SU-DHL-6 (cell line): ENCODE measurements around the gene MBD3L2B.
A peak's percentile ranks its signal among the peaks of the same experiment; 100 is the strongest.
"Not testable (repeated sequence)": the region's sequence is repeated elsewhere in the genome, so short reads cannot be mapped to it uniquely, and the experiment has no call there.

Source experiments
- H2AFZ ChIP-seq: fragments of 200-600 bp; sonication (generic); 2 replicates; pipeline ENCODE4 v1.6.1; 2014; ENCODE audit warnings: low read depth, mild to moderate bottlenecking, moderate library complexity, mixed read lengths, antibody characterized with exemption, low read length; ENCODE audit not compliant: severe bottlenecking
- H3F3A ChIP-seq: fragments of 200-600 bp; shearing (Covaris generic); 2 replicates; pipeline ENCODE4 v1.6.0; 2016; ENCODE audit warnings: antibody characterized with exemption, mild to moderate bottlenecking; ENCODE audit not compliant: insufficient read depth
- H3K27ac ChIP-seq: fragments of 200-600 bp; sonication (generic); 2 replicates; pipeline ENCODE4 v1.5.1; 2016; ENCODE audit warnings: low read depth, mild to moderate bottlenecking, low read length, moderate library complexity, mixed read lengths
- H3K27me3 ChIP-seq: fragments of 200-600 bp; sonication (generic), shearing (Covaris generic); 2 replicates; pipeline ENCODE4 v1.6.0; 2014; ENCODE audit warnings: mild to moderate bottlenecking, low read length
- H3K36me3 ChIP-seq: fragments of 200-600 bp; sonication (generic); 2 replicates; pipeline ENCODE4 v1.6.1; 2014; ENCODE audit warnings: mild to moderate bottlenecking, low read length, mixed read lengths
- H3K4me2 ChIP-seq: fragments of 300-600, 200-600 bp; shearing (Covaris generic), sonication (generic); 2 replicates; pipeline ENCODE4 v1.6.0; 2014; ENCODE audit warnings: low read length, low read depth, mild to moderate bottlenecking; ENCODE audit not compliant: poor library complexity, severe bottlenecking
- H3K4me3 ChIP-seq: fragments of 200-600 bp; sonication (generic); 2 replicates; pipeline ENCODE4 v1.5.1; 2014; ENCODE audit warnings: antibody characterized with exemption, low read length, mild to moderate bottlenecking, mixed read lengths; ENCODE audit not compliant: insufficient read depth, poor library complexity, severe bottlenecking
- H3K79me2 ChIP-seq: fragments of 200-600 bp; sonication (generic); 2 replicates; pipeline ENCODE4 v1.6.1; 2014; ENCODE audit warnings: mild to moderate bottlenecking, low read length, moderate library complexity; ENCODE audit not compliant: insufficient read depth
- H3K9ac ChIP-seq: fragments of 200-600 bp; sonication (generic); 2 replicates; pipeline ENCODE4 v1.7.0; 2014; ENCODE audit warnings: mild to moderate bottlenecking, low read length
- H3K9me2 ChIP-seq: fragments of 200-600 bp; sonication (generic); replicated peaks from 2 replicates; pipeline ENCODE4 v1.6.1; 2014; ENCODE audit warnings: low read length; ENCODE audit not compliant: insufficient read depth
- H3K9me3 ChIP-seq: fragments of 200-600 bp; sonication (generic); 2 replicates; pipeline ENCODE4 v1.6.1; 2014; ENCODE audit warnings: low read length, mixed read lengths; ENCODE audit not compliant: insufficient read depth
- H4K20me1 ChIP-seq: fragments of 200-600 bp; sonication (generic); 2 replicates; pipeline ENCODE4 v1.6.1; 2014; ENCODE audit warnings: low read depth, mild to moderate bottlenecking, antibody characterized with exemption, low read length, moderate library complexity, mixed read lengths
- EZH2phosphoT487 ChIP-seq: fragments of 200-600 bp; sonication (generic), shearing (Covaris generic); conservative IDR thresholded peaks from 2 replicates; pipeline ENCODE4 v1.6.1; 2018; ENCODE audit warnings: mild to moderate bottlenecking, antibody characterized with exemption, low read length, moderate library complexity, mixed read lengths
- TF ChIP-seq, protein P1 (sequence below): fragments of 200-600 bp; sonication (generic); IDR thresholded peaks from one replicate; pipeline ENCODE4 v1.5.1; 2017; ENCODE audit warnings: antibody characterized with exemption, mild to moderate bottlenecking, low read length, moderate library complexity; ENCODE audit not compliant: insufficient read depth, poor library complexity, severe bottlenecking

Gene MBD3L2B

GRCh38 chr19:7021331-7021730 is at the start of gene MBD3L2B:
Gene MBD3L2B (minus strand): TSS chr19:7021431. CDS start chr19:7021397, 34 bp downstream.
- not testable (repeated sequence) for H2AFZ ChIP-seq, H3K9me3 ChIP-seq, H3K36me3 ChIP-seq, H3K9me2 ChIP-seq, H3F3A ChIP-seq, H3K27ac ChIP-seq, H3K27me3 ChIP-seq, H3K4me2 ChIP-seq, H4K20me1 ChIP-seq, H3K79me2 ChIP-seq, H3K4me3 ChIP-seq, H3K9ac ChIP-seq

GRCh38 chr19:7069904-7070226 is 48.6 kb upstream of the MBD3L2B start:
- Histone ChIP-seq H3K4me3 (peak overlapping the region; percentile 84), H3K9me2 (no peaks in the 10 kb centered on the region), H3K79me2 (peaks cover 20% of the 10 kb centered on the region), H3K9me3 (no peaks in the 10 kb centered on the region), H3K9ac (peak overlapping the region; percentile 87), H3K27me3 (no peaks in the 10 kb centered on the region), H3K27ac (peak overlapping the region; percentile 84), H3K36me3 (peaks cover 16% of the 10 kb centered on the region), H3F3A (peaks cover 6% of the 10 kb centered on the region; the same call in 1 of the 2 replicates), H3K4me2 (peak overlapping the region; percentile 84), H2AFZ (peak overlapping the region; percentile 93), H4K20me1 (no peaks in the 10 kb centered on the region)
- no peak for TF ChIP-seq EZH2phosphoT487
- TF ChIP-seq, protein P1, sequence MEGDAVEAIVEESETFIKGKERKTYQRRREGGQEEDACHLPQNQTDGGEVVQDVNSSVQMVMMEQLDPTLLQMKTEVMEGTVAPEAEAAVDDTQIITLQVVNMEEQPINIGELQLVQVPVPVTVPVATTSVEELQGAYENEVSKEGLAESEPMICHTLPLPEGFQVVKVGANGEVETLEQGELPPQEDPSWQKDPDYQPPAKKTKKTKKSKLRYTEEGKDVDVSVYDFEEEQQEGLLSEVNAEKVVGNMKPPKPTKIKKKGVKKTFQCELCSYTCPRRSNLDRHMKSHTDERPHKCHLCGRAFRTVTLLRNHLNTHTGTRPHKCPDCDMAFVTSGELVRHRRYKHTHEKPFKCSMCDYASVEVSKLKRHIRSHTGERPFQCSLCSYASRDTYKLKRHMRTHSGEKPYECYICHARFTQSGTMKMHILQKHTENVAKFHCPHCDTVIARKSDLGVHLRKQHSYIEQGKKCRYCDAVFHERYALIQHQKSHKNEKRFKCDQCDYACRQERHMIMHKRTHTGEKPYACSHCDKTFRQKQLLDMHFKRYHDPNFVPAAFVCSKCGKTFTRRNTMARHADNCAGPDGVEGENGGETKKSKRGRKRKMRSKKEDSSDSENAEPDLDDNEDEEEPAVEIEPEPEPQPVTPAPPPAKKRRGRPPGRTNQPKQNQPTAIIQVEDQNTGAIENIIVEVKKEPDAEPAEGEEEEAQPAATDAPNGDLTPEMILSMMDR: no peak

GRCh38 chr19:7069042-7069903 is 48.0 kb upstream of the MBD3L2B start, which contains the start of gene ZNF557:
Gene ZNF557 (plus strand): TSS chr19:7069703. CDS start chr19:7075075, 5,372 bp downstream.
- Histone ChIP-seq H3K4me2 (peak within 1 kb of the TSS; percentile 84), H3K9me2 (no peaks in the 10 kb centered on the region), H2AFZ (peak within 1 kb of the TSS; percentile 93), H3K9ac (peak within 1 kb of the TSS; percentile 87), H4K20me1 (no peaks in the 10 kb centered on the region), H3K36me3 (peaks cover 14% of the 10 kb centered on the region), H3K27ac (peak within 1 kb of the TSS; percentile 84), H3K4me3 (peak within 1 kb of the TSS; percentile 84), H3F3A (peaks cover 6% of the 10 kb centered on the region; the same call in 1 of the 2 replicates), H3K79me2 (peaks cover 20% of the 10 kb centered on the region), H3K27me3 (no peaks in the 10 kb centered on the region), H3K9me3 (no peaks in the 10 kb centered on the region)
- TF ChIP-seq, protein P1: no peak
- no peak for TF ChIP-seq EZH2phosphoT487

DNA sequence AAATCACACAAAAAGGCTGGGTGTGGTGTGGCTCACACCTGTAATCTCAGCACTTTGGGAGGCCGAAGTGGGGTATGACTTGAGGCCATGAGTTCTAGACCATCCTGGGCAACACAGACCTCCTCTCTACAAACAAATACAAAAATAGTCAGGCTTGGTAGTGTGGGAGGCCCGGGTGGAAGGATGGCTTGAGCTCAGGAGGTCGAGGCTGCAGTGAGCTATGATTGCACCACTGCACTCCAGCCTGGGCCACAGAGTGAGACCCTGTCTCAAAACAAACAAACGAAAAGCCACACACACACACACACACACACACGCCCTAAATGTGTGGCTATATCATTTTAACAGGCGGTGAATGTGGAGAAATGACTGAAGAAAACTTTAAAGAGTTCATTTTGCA is 47.4 kb upstream of the MBD3L2B start:
- H2AFZ ChIP-seq: peak overlapping the region; percentile 61
- H3K36me3 ChIP-seq: peaks cover 13% of the 10 kb centered on the region
- H3K9me2 ChIP-seq: no peaks in the 10 kb centered on the region
- no peak for TF ChIP-seq EZH2phosphoT487
- H4K20me1 ChIP-seq: no peaks in the 10 kb centered on the region
- H3K4me3 ChIP-seq: peak overlapping the region; percentile 24
- H3K9ac ChIP-seq: peak overlapping the region; percentile 16; the same call in 1 of the 2 replicates
- peaks cover 20% of the 10 kb centered on the region for H3K79me2 ChIP-seq
- no peaks in the 10 kb centered on the region for H3K9me3 ChIP-seq
- peaks cover 6% of the 10 kb centered on the region; the same call in 1 of the 2 replicates for H3F3A ChIP-seq
- H3K4me2 ChIP-seq: peak overlapping the region; percentile 51
- H3K27ac ChIP-seq: no peak overlapping the region
- H3K27me3 ChIP-seq: no peaks in the 10 kb centered on the region
